ENCODE results near the gene COPS4.
"Not testable (repeated sequence)": the region's sequence is repeated elsewhere in the genome, so short reads cannot be mapped to it uniquely, and the experiment has no call there.

Gene COPS4

DNA sequence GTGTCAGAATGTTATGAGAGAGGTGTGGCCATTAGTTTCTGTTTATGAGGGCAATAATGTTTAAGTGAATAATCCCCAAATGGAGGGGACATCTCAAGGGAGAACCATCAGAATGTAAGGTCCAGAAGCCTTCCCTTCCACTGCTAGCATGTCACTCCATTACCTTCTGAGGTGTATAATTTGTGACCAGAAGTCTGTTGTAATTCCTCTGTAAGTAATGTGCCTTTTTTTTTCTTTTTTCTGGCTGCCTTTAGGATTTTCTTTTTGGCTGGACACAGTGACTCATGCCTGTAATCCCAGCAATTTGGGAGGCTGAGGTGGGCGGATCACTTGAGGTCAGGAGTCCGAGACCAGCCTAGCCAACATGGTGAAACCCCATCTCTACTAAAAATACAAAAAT, 10.8 kb upstream of the COPS4 start:
- in situ Hi-C loops (cut with HindIII; ENCODE audit: low sequenced_read_pairs), result no loop called here
- no peak for DNase-seq (ENCODE audit: low read depth, low spot score)
- TF ChIP-seq, protein P1, sequence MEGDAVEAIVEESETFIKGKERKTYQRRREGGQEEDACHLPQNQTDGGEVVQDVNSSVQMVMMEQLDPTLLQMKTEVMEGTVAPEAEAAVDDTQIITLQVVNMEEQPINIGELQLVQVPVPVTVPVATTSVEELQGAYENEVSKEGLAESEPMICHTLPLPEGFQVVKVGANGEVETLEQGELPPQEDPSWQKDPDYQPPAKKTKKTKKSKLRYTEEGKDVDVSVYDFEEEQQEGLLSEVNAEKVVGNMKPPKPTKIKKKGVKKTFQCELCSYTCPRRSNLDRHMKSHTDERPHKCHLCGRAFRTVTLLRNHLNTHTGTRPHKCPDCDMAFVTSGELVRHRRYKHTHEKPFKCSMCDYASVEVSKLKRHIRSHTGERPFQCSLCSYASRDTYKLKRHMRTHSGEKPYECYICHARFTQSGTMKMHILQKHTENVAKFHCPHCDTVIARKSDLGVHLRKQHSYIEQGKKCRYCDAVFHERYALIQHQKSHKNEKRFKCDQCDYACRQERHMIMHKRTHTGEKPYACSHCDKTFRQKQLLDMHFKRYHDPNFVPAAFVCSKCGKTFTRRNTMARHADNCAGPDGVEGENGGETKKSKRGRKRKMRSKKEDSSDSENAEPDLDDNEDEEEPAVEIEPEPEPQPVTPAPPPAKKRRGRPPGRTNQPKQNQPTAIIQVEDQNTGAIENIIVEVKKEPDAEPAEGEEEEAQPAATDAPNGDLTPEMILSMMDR (IDR thresholded peaks at IDR 0.05; ENCODE audit: low read depth, low read length), result no peak
- no peak overlapping the region for H3K4me3 ChIP-seq (ENCODE audit: low read depth, low read length)

DNA sequence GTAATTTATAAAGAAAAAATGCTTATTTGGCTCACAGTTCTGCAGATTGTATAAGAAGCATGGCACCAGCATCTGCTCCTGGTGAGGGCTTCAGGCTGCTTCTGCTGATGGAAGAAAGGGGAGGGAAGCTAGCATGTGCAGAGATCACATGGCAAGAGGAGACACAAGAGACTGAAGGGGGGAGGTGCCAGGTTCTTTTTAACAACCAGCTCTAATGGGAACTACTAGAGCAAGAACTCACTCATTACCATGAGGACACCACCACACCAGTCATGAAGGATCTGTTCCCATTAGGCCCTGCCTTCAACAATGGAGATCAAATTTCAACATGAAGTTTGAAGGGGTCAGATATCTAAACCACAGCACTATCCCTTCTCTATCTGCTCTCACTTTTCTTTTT, 9.4 kb upstream of the COPS4 start:
- DNase-seq (ENCODE audit: low read depth, low spot score), result no peak
- in situ Hi-C loops (cut with HindIII; ENCODE audit: low sequenced_read_pairs), result no loop called here
- no peak overlapping the region for H3K4me3 ChIP-seq (ENCODE audit: low read depth, low read length)
- TF ChIP-seq, protein P1 (IDR thresholded peaks at IDR 0.05; ENCODE audit: low read depth, low read length), result no peak

DNA sequence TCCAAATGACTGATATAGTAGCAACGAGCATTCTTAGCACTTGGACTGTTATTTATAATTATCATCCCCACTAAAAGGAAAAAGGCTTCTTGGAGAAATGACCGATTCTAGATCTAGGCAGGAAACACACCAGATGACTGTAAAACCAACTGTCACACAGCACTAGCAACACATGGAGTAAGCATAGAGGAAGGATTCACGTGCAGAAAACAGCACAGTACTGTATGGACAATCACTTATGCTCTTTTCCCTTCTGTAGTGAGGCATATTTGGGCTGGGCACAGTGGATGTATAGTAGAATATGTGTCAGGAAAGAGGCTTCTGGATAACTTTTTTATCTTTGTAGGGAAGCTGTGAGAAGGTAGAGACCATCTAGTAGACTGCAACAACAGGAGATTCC, 6.0 kb upstream of the COPS4 start:
- no peak overlapping the region for H3K4me3 ChIP-seq (ENCODE audit: low read depth, low read length)
- in situ Hi-C loops (cut with HindIII; ENCODE audit: low sequenced_read_pairs), result no loop called here
- TF ChIP-seq, protein P1 (IDR thresholded peaks at IDR 0.05; ENCODE audit: low read depth, low read length), result no peak
- no peak for DNase-seq (ENCODE audit: low read depth, low spot score)

DNA sequence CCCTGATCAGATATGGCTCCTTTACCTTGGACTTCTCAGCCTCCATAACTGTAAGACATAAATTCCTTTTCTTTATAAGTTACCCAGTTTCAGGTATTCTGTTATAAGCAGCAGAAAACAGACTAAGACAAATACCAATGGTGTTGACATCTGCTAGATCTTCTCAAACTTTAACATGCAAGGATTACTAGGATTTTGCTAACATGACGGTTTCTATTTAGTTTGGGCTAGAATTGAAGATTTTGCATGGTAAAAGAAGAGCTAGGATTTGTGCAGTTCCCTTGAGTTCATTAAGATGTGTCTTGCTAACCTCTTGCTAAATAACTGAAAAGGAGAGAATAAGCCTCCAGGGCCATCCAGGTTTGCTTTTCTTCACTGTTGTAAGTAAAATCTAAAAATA, 5.3 kb upstream of the COPS4 start:
- in situ Hi-C loops (cut with HindIII; ENCODE audit: low sequenced_read_pairs), result no loop called here
- TF ChIP-seq, protein P1 (IDR thresholded peaks at IDR 0.05; ENCODE audit: low read depth, low read length), result no peak
- no peak overlapping the region for H3K4me3 ChIP-seq (ENCODE audit: low read depth, low read length)
- DNase-seq (ENCODE audit: low read depth, low spot score), result no peak

DNA sequence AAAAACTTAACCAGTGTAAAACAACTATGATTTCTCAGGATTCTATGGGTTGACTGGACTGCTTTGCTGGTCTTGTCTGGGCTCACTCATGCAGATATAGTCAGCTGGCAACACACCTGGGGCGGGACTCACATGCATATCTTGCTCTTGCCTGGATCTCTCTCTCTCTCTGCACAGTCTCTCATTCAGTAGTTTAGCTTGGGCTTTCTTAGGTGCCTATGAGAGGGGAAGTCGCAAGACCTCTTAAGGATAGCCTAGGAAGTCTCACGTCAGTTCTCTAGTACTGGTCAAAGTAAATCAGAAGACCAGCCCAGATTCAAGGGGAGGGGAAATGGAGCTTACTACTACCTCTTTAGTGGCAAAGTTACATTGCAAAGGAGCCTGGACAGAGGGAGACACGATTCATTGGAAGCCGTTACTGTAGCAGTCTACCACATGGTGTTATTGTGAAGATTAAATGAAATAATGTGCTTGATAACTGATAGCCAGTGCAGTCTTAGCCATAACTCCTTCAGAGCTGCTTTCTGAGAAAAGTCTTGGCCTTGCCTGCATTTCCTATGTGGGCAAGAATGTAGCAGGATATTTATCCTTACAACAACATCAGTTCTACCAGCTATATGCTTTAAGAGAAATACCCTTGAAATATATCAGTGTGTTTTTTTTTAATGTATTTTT, 2.1 kb downstream of the COPS4 start:
- no peak overlapping the region for H3K4me3 ChIP-seq (ENCODE audit: low read depth, low read length)
- no peak for DNase-seq (ENCODE audit: low read depth, low spot score)
- TF ChIP-seq, protein P1 (IDR thresholded peaks at IDR 0.05; ENCODE audit: low read depth, low read length), result no peak
- in situ Hi-C loops (cut with HindIII; ENCODE audit: low sequenced_read_pairs), result no loop called here

DNA sequence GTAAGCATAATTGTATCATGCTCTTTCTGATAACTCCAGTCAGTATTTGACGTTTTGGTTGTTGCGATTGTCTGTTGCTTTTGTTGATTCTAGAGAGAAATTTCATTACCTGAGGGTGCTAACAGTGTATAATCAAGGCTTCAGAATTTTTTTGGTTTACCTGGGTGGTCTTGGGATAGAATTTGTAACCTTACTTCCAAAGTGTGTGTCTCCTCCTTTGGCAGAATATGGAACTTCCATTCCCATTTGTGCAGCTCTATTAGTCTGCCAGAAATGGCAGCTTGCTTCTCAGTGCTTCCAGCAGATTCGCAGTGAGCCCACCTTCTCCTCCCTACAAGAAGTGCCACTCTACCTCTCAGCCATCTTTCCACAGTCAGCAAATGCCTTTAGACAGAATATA, 5.3 kb downstream of the COPS4 start:
- TF ChIP-seq, protein P1 (IDR thresholded peaks at IDR 0.05; ENCODE audit: low read depth, low read length), result no peak
- in situ Hi-C loops (cut with HindIII; ENCODE audit: low sequenced_read_pairs), result no loop called here
- DNase-seq (ENCODE audit: low read depth, low spot score), result no peak
- H3K4me3 ChIP-seq (ENCODE audit: low read depth, low read length), result no peak overlapping the region

DNA sequence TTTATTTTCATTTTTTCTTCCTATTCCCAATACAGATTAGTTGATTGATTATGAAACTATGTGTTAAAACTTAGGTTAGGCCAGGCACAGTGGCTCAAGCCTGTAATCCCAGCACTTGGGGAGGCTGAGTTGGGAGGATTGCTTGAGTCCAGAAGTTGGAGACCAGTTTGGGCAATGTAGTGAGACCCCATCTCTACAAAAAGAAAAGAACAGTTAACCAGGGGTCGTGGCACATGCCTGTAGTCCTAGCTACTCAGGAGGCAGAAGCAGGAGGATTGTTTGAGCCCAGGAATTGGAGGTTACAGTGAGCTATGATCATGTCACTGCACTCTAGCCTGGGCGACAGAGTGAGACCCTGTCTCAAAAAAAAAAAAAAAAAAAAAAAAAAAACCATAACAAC, 8.2 kb downstream of the COPS4 start:
- H3K4me3 ChIP-seq (ENCODE audit: low read depth, low read length); DNase-seq (ENCODE audit: low read depth, low spot score); in situ Hi-C loops (cut with HindIII; ENCODE audit: low sequenced_read_pairs): not testable (repeated sequence)
